ENCODE data around the gene HSPB7.

The HSPB7 gene

DNA sequence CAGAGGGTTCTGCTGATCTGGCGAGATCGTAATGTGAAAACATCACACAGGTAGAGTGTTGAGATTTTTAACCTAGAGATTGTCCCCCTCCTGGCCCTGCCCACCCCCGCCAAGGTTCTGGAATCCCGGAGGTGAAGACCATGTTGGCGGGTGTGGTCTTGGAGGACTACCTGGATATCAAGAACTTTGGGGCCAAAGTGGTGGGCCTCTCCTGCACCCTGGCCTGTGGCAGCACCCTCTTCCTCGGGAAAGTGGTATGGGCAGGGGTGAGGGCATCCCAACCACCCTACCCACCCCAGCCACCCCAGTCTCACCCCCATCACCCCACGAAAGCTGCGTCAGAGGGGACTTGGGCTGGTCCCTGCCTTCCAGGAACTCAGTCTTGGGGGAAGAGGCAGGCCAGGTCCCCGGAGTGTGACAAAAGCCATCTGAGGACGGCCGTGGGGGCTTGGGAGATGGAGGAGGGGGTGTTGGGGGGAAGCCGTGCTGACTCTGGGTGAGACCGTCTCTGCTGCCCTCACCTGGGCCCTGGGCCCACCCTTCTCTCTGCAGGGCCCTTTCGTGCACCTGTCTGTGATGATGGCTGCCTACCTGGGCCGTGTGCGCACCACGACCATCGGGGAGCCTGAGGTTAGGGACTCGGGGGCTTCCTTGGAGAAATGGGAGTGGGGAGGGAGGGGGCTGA, 30.1 kb upstream of the HSPB7 start:
- TF ChIP-seq, protein P1, sequence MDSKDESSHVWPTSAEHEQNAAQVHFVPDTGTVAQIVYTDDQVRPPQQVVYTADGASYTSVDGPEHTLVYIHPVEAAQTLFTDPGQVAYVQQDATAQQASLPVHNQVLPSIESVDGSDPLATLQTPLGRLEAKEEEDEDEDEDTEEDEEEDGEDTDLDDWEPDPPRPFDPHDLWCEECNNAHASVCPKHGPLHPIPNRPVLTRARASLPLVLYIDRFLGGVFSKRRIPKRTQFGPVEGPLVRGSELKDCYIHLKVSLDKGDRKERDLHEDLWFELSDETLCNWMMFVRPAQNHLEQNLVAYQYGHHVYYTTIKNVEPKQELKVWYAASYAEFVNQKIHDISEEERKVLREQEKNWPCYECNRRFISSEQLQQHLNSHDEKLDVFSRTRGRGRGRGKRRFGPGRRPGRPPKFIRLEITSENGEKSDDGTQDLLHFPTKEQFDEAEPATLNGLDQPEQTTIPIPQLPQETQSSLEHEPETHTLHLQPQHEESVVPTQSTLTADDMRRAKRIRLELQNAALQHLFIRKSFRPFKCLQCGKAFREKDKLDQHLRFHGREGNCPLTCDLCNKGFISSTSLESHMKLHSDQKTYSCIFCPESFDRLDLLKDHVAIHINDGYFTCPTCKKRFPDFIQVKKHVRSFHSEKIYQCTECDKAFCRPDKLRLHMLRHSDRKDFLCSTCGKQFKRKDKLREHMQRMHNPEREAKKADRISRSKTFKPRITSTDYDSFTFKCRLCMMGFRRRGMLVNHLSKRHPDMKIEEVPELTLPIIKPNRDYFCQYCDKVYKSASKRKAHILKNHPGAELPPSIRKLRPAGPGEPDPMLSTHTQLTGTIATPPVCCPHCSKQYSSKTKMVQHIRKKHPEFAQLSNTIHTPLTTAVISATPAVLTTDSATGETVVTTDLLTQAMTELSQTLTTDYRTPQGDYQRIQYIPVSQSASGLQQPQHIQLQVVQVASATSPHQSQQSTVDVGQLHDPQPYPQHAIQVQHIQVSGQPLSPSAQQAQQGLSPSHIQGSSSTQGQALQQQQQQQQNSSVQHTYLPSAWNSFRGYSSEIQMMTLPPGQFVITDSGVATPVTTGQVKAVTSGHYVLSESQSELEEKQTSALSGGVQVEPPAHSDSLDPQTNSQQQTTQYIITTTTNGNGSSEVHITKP (tag by site-specific recombination; IDR thresholded peaks at IDR 0.05): peak; percentile 67
- TF ChIP-seq ZNF211 (tag by site-specific recombination; IDR thresholded peaks at IDR 0.05; ENCODE audit: low read depth): no peak
- CTCF ChIA-PET: interaction anchor here (0.6 kb wide), 1 partner anchor 452 kb away, joined by 3 read pairs; no protein-coding TSS in a partner anchor

DNA sequence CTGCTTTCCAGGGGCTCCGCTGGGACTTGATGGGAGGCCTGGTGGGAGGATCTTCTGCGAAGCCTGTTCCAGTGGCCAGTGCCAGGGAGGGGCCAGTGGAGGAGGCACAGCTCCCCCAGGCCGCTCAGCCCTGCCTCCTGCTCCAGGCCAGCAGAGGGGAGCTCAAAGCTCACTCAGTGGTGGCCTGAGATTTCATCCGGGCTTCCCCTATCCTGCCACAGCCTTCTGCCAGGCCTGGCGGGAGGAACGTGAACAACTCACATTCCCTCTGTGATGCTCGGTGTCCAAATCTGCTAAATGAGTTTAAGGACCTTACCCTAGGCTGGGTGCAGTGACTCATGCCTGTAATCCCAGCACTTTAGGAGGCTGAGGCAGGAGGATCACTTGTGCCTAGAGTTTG, 29.0 kb upstream of the HSPB7 start:
- Histone ChIP-seq H3K9me3 (ENCODE audit: control insufficient read depth, insufficient read depth, low read depth, low read length) (no peaks in the 10 kb centered on the region), H3K4me3 (ENCODE audit: low read depth, low read length) (no peak overlapping the region), H3K27ac (ENCODE audit: extremely low read depth, low read depth, low read length) (no peak overlapping the region), H3K36me3 (ENCODE audit: control insufficient read depth in 2 of 2, insufficient read depth in 1 of 2, low read length in 2 of 2) (no peaks in the 10 kb centered on the region), H3K4me1 (ENCODE audit: control insufficient read depth, insufficient read depth, low read length) (no peaks in the 10 kb centered on the region)
- TF ChIP-seq ZNF660 (tag by site-specific recombination; IDR thresholded peaks at IDR 0.05) (no peak), GLIS2 (tag by site-specific recombination; IDR thresholded peaks at IDR 0.05) (0 out of 2 replicates have a peak, but pooled peaks have one; percentile 12), EGR2 (tag by site-specific recombination; IDR thresholded peaks at IDR 0.05; ENCODE audit: low read depth) (no peak), BCL11A (tag by site-specific recombination; IDR thresholded peaks at IDR 0.05; ENCODE audit: low read depth) (no peak), ZNF701 (tag by site-specific recombination; IDR thresholded peaks at IDR 0.05) (no peak), ZBTB17 (tag by site-specific recombination; IDR thresholded peaks at IDR 0.05) (peak; percentile 45; the same call in 1 of the 2 replicates), ZNF274 (IDR thresholded peaks at IDR 0.05; ENCODE audit: low read length) (no peak), ZNF274 (tag by site-specific recombination; IDR thresholded peaks at IDR 0.05; ENCODE audit: borderline replicate concordance) (no peak), ZNF404 (tag by site-specific recombination; IDR thresholded peaks at IDR 0.05) (no peak)
- TF ChIP-seq, protein P1 (tag by site-specific recombination; IDR thresholded peaks at IDR 0.05): peak; percentile 57; the same call in 1 of the 2 replicates
- CTCF ChIA-PET: interaction anchor here (0.6 kb wide), 1 partner anchor 451 kb away, joined by 3 read pairs; no protein-coding TSS in a partner anchor
- POLR2A ChIA-PET: no interaction called here

More for the DNA sequence above, 30.1 kb upstream of the HSPB7 start:
- Histone ChIP-seq H3K36me3 (ENCODE audit: control insufficient read depth in 2 of 2, insufficient read depth in 1 of 2, low read length in 2 of 2) (no peaks in the 10 kb centered on the region), H3K9me3 (ENCODE audit: control insufficient read depth, insufficient read depth, low read depth, low read length) (no peaks in the 10 kb centered on the region), H3K27ac (ENCODE audit: extremely low read depth, low read depth, low read length) (no peak overlapping the region), H3K4me1 (ENCODE audit: control insufficient read depth, insufficient read depth, low read length) (no peaks in the 10 kb centered on the region), H3K4me3 (ENCODE audit: low read depth, low read length) (no peak overlapping the region)
- POLR2A ChIA-PET: interaction anchor here (0.6 kb wide), 1 partner anchor 346 kb away, joined by 3 read pairs; no protein-coding TSS in a partner anchor

DNA sequence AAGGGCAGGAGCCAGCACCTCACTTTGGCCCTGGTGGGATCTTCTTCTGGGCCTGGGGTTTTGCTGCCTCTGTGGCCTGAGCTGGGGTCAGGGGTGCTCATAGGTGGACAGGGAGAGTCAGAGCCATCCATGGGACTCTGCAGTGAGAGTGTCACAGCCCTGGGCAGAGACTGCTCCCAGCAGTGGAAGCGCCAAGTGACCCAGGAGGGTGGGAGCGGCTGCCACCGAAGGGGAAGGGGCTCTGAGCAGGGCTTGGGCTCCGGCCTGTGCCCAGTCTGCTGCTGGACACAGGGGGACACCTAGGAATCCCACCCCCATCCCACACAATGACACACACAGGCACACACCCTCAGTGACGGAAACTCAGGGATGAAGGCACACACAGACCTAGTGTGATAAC, 26.1 kb upstream of the HSPB7 start:
- Histone ChIP-seq H3K4me1 (ENCODE audit: control insufficient read depth, insufficient read depth, low read length) (no peaks in the 10 kb centered on the region), H3K9me3 (ENCODE audit: control insufficient read depth, insufficient read depth, low read depth, low read length) (no peaks in the 10 kb centered on the region), H3K36me3 (ENCODE audit: control insufficient read depth in 2 of 2, insufficient read depth in 1 of 2, low read length in 2 of 2) (no peaks in the 10 kb centered on the region), H3K4me3 (ENCODE audit: low read depth, low read length) (no peak overlapping the region), H3K27ac (ENCODE audit: extremely low read depth, low read depth, low read length) (no peak overlapping the region)
- ChIA-PET CTCF (no interaction called here), POLR2A (no interaction called here)
- TF ChIP-seq ZNF112 (tag by site-specific recombination; IDR thresholded peaks at IDR 0.05) (no peak), SALL2 (tag by site-specific recombination; IDR thresholded peaks at IDR 0.05; ENCODE audit: borderline replicate concordance) (no peak), ZNF335 (tag by site-specific recombination; conservative IDR thresholded peaks at IDR 0.05) (no peak), ZNF654 (tag by site-specific recombination; IDR thresholded peaks at IDR 0.05; ENCODE audit: low read depth) (no peak), ZNF544 (tag by site-specific recombination; IDR thresholded peaks at IDR 0.05) (no peak), ZNF530 (tag by site-specific recombination; IDR thresholded peaks at IDR 0.05; ENCODE audit: low read depth) (no peak), ZNF529 (tag by site-specific recombination; IDR thresholded peaks at IDR 0.05; ENCODE audit: insufficient replicate concordance) (no peak), ZNF37A (tag by site-specific recombination; IDR thresholded peaks at IDR 0.05) (no peak), ZNF585B (tag by site-specific recombination; IDR thresholded peaks at IDR 0.05) (no peak), ZNF560 (tag by site-specific recombination; IDR thresholded peaks at IDR 0.05; ENCODE audit: borderline replicate concordance) (no peak)

All from HEK293 (cell line).